Neural progenitor cell (in vitro differentiated cells): ENCODE results near the gene ATXN1. TPM values are rescaled to one million over a fixed set of nuclear protein-coding genes. Genes with fewer than 3 reads are reported as not detected.

Source experiments
- DNase-seq: peaks from one replicate; pipeline ENCODE4 v3.0.0-alpha.2; 2016; ENCODE audit warnings: low spot score
- H2AFZ ChIP-seq: fragments of 200-600 bp; sonication (generic); replicated peaks from 2 replicates; pipeline ENCODE4 v1.6.1; 2016; ENCODE audit warnings: antibody characterized with exemption
- H3F3A ChIP-seq: fragments of 200-600 bp; sonication (generic); 2 replicates; pipeline ENCODE4 v1.6.1; 2016; ENCODE audit warnings: antibody characterized with exemption, low read depth
- H3K27ac ChIP-seq: fragments of 200-600 bp; sonication (generic); 2 replicates; pipeline ENCODE4 v1.5.1; 2016; ENCODE audit warnings: mild to moderate bottlenecking
- H3K27me3 ChIP-seq: fragments of 200-600 bp; sonication (generic); 2 replicates; pipeline ENCODE4 v1.6.1; 2016; ENCODE audit warnings: mild to moderate bottlenecking, moderate library complexity
- H3K36me3 ChIP-seq: fragments of 200-600 bp; sonication (generic); 2 replicates; pipeline ENCODE4 v1.5.1; 2016
- H3K4me1 ChIP-seq: fragments of 200-600 bp; sonication (generic); 2 replicates; pipeline ENCODE4 v1.6.1; 2016; ENCODE audit warnings: mixed run types
- H3K4me2 ChIP-seq: fragments of 200-600 bp; sonication (generic); 2 replicates; pipeline ENCODE4 v1.6.1; 2016
- H3K4me3 ChIP-seq: fragments of 200-600 bp; sonication (generic); 2 replicates; pipeline ENCODE4 v1.5.1; 2016
- H3K79me2 ChIP-seq: fragments of 200-600 bp; sonication (generic); 2 replicates; pipeline ENCODE4 v1.6.1; 2016; ENCODE audit warnings: low read depth
- H3K9ac ChIP-seq: fragments of 200-600 bp; sonication (generic); 2 replicates; pipeline ENCODE4 v1.6.1; 2016
- H3K9me3 ChIP-seq: fragments of 200-600 bp; sonication (generic); 2 replicates; pipeline ENCODE4 v1.5.1; 2016; ENCODE audit warnings: low read depth
- H4K20me1 ChIP-seq: fragments of 200-600 bp; sonication (generic); 2 replicates; pipeline ENCODE4 v1.6.1; 2016; ENCODE audit warnings: low read depth
- H3K27ac Mint-ChIP-seq: 3 replicates; pipeline ENCODE4 v1.8.0; 2021; ENCODE audit warnings: mixed read lengths
- H3K27me3 Mint-ChIP-seq: 2 replicates; pipeline ENCODE4 v1.8.0; 2022; ENCODE audit warnings: low read depth, mild to moderate bottlenecking, inconsistent platforms, moderate library complexity, mixed read lengths; ENCODE audit not compliant: insufficient read depth
- H3K36me3 Mint-ChIP-seq: 3 replicates; pipeline ENCODE4 v1.8.0; 2021; ENCODE audit warnings: mixed read lengths
- H3K4me1 Mint-ChIP-seq: 3 replicates; pipeline ENCODE4 v1.8.0; 2021; ENCODE audit warnings: mixed read lengths
- H3K4me3 Mint-ChIP-seq: 3 replicates; pipeline ENCODE4 v1.8.0; 2021; ENCODE audit warnings: mild to moderate bottlenecking, moderate library complexity, mixed read lengths
- H3K9me3 Mint-ChIP-seq: 3 replicates; pipeline ENCODE4 v1.8.0; 2020; ENCODE audit warnings: mixed read lengths
- EZH2 ChIP-seq: fragments of 200-600 bp; sonication (generic); IDR thresholded peaks from 2 replicates; pipeline ENCODE4 v1.6.1; 2017; ENCODE audit warnings: antibody characterized with exemption, mild to moderate bottlenecking, moderate library complexity
- EZH2phosphoT487 ChIP-seq: fragments of 200-600 bp; sonication (generic); IDR thresholded peaks from 2 replicates; pipeline ENCODE4 v1.6.1; 2017; ENCODE audit warnings: antibody characterized with exemption
- total RNA-seq: library from RNA; depleted of rRNA; stranded (reverse); fragments of >200 nt; gene quantifications from 2 replicates; pipeline ENCODE4 v1.2.3, GENCODE V29; 2015; ENCODE audit warnings: low replicate concordance
- TF ChIP-seq, protein P1 (sequence below): fragments of 200-600 bp; sonication (generic); IDR thresholded peaks from 2 replicates; pipeline ENCODE4 v1.5.1; 2017; ENCODE audit warnings: antibody characterized with exemption, mild to moderate bottlenecking

The ATXN1 gene
- total RNA-seq, 1 donor from 2014 or later, result 3.6 TPM

DNA sequence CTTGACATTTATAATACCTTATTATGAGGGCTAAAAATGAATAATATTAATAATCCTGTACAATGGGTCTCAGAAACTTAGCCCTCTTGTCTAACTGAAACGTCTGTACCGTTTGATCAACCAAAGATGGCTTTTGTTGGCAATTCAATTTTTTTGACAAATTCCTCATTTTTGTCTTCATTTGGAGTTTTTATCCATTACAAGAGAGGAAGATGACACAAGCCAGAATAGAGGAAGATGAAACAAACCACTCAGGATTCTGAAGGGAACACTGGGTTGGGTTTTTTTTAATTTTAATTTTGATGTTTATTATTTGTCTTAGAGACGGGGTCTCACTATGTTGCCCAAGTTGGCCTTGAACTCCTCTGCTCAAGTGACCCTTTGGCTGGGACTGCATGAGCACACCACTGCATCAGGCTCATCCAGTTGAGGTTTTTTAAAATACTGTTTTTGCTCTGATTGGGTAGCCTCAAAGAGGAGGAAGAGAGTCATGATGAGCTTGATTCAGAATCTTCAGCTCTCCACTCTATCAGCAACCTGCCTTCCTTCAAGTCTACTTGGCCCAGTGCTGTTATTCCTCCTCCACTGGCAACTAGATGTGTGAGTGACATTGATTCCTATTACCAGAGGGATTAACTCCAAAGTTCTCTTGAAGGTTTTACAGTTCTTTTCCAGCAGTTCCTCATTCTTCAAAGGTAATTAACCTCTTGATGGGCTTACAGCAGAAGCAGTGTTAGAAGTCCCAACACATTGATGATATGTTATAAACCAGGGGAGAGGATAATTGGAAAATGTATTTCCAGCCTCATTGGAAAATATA lies 71.3 kb downstream of the ATXN1 start:
- Histone ChIP-seq H3K4me2 (no peak overlapping the region), H3K4me3 (no peak overlapping the region), H2AFZ (no peak overlapping the region), H3K27me3 (no peaks in the 10 kb centered on the region), H3K79me2 (no peaks in the 10 kb centered on the region), H3K9me3 (no peaks in the 10 kb centered on the region), H3F3A (no peaks in the 10 kb centered on the region), H3K9ac (no peak overlapping the region), H3K4me1 (no peaks in the 10 kb centered on the region), H3K36me3 (no peaks in the 10 kb centered on the region), H3K27ac (no peak overlapping the region), H4K20me1 (no peaks in the 10 kb centered on the region)
- Mint-ChIP-seq H3K27me3 (peaks cover 2% of the 10 kb centered on the region), H3K27ac (no peak overlapping the region), H3K4me3 (no peak overlapping the region), H3K36me3 (no peaks in the 10 kb centered on the region), H3K4me1 (peaks cover 7% of the 10 kb centered on the region), H3K9me3 (no peaks in the 10 kb centered on the region)
- no peak for DNase-seq
- TF ChIP-seq EZH2phosphoT487, result no peak
- TF ChIP-seq, protein P1, sequence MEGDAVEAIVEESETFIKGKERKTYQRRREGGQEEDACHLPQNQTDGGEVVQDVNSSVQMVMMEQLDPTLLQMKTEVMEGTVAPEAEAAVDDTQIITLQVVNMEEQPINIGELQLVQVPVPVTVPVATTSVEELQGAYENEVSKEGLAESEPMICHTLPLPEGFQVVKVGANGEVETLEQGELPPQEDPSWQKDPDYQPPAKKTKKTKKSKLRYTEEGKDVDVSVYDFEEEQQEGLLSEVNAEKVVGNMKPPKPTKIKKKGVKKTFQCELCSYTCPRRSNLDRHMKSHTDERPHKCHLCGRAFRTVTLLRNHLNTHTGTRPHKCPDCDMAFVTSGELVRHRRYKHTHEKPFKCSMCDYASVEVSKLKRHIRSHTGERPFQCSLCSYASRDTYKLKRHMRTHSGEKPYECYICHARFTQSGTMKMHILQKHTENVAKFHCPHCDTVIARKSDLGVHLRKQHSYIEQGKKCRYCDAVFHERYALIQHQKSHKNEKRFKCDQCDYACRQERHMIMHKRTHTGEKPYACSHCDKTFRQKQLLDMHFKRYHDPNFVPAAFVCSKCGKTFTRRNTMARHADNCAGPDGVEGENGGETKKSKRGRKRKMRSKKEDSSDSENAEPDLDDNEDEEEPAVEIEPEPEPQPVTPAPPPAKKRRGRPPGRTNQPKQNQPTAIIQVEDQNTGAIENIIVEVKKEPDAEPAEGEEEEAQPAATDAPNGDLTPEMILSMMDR, result no peak
- TF ChIP-seq EZH2, result no peak

DNA sequence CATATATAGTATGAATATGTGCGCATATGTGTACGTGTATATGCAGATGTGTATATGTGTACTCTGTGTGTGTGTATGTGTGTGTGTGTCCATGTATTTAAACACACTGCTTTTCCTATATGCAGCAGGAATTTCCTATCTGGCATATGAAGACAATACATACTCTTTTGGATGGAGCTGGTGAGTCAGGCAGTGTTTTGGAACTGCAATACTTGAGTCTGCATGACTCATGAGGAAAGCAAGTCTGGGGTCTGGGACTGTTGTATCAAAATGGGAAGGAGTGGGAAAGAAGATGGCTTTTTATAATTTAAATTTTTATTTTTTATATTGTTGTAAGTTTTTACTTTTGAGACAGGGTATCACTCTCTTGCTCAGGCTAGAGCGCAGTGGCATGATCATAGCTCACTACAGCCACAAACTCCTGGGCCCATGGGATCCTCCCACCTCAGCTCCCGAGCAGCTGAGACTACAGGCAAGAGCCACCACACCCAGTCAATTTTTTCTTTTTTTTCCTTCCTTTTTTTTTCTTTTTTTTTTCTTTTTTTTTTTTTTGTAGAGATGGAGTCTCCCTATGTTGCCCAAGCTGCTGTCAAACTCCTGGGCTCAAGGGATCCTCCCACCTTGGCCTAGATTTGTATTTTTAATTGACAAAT lies 72.2 kb downstream of the ATXN1 start:
- no peak overlapping the region for H3K4me2 ChIP-seq
- Mint-ChIP-seq H3K4me3 (no peak overlapping the region), H3K9me3 (no peaks in the 10 kb centered on the region), H3K27me3 (no peaks in the 10 kb centered on the region), H3K36me3 (no peaks in the 10 kb centered on the region), H3K27ac (no peak overlapping the region), H3K4me1 (peaks cover 10% of the 10 kb centered on the region)
- H2AFZ ChIP-seq, result no peak overlapping the region
- H3K79me2 ChIP-seq, result no peaks in the 10 kb centered on the region
- TF ChIP-seq, protein P1, result no peak
- TF ChIP-seq EZH2phosphoT487 (no peak), EZH2 (no peak)
- no peak overlapping the region for H3K4me3 ChIP-seq
- no peak for DNase-seq
- no peaks in the 10 kb centered on the region for H3K9me3 ChIP-seq
- H3K36me3 ChIP-seq, result no peaks in the 10 kb centered on the region
- no peaks in the 10 kb centered on the region for H3K4me1 ChIP-seq
- no peaks in the 10 kb centered on the region for H4K20me1 ChIP-seq
- no peak overlapping the region for H3K27ac ChIP-seq
- H3K27me3 ChIP-seq, result no peaks in the 10 kb centered on the region
- no peak overlapping the region for H3K9ac ChIP-seq
- H3F3A ChIP-seq, result no peaks in the 10 kb centered on the region

DNA sequence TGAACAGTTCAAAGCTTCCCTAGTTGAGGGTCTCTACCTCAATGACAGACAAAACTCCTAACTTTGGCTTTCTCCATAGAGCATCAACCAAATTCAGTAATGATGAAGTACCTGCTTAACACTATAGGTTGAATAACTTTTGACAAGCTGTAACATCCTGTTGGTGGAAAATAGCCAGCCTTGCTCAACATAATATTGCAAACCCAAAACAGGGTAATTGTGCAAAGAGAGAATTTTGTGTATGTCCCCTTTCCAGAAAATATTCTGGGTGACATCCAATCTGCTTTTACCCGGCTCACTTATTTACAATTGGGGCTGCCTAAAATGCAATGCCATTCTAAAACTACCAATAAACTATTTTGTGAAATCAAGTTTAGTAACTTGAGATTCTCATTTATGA lies 72.8 kb downstream of the ATXN1 start:
- Histone ChIP-seq H3K79me2 (no peaks in the 10 kb centered on the region), H3K4me1 (no peaks in the 10 kb centered on the region), H3K9me3 (no peaks in the 10 kb centered on the region), H2AFZ (no peak overlapping the region), H3F3A (no peaks in the 10 kb centered on the region), H3K27me3 (no peaks in the 10 kb centered on the region), H3K4me2 (no peak overlapping the region), H3K4me3 (no peak overlapping the region), H3K9ac (no peak overlapping the region), H3K27ac (no peak overlapping the region), H4K20me1 (no peaks in the 10 kb centered on the region), H3K36me3 (no peaks in the 10 kb centered on the region)
- Mint-ChIP-seq H3K4me3 (no peak overlapping the region), H3K27ac (no peak overlapping the region), H3K36me3 (no peaks in the 10 kb centered on the region), H3K9me3 (no peaks in the 10 kb centered on the region), H3K4me1 (peaks cover 10% of the 10 kb centered on the region), H3K27me3 (no peaks in the 10 kb centered on the region)
- TF ChIP-seq EZH2phosphoT487 (no peak), EZH2 (no peak)
- TF ChIP-seq, protein P1, result no peak
- DNase-seq, result no peak
